ENCODE results near the gene MAD2L2.

The MAD2L2 gene

GRCh38 chr1:11682287-11682771, 1.4 kb upstream of the MAD2L2 start:
- no peak for FAIRE-seq

GRCh38 chr1:11680270-11681070, 478 bp downstream of the MAD2L2 start:
- no peak for FAIRE-seq

GRCh38 chr1:11678442-11678841, 2.5 kb downstream of the MAD2L2 start:
- FAIRE-seq, result no peak

GRCh38 chr1:11676386-11677103, 4.4 kb downstream of the MAD2L2 start:
- FAIRE-seq, result no peak

- no peak for FAIRE-seq
These were observed 5.6 kb downstream of the MAD2L2 start for GRCh38 chr1:11675325-11675724.

- no peak for FAIRE-seq
These were observed 6.5 kb downstream of the MAD2L2 start for GRCh38 chr1:11674488-11674887.

GRCh38 chr1:11673089-11673769, 7.7 kb downstream of the MAD2L2 start:
- FAIRE-seq, result no peak

GRCh38 chr1:11671544-11672286, 9.2 kb downstream of the MAD2L2 start:
- FAIRE-seq, result no peak

GRCh38 chr1:11671205-11671543, 9.8 kb downstream of the MAD2L2 start:
- FAIRE-seq, result no peak

- no peak for FAIRE-seq
These were observed 10.2 kb downstream of the MAD2L2 start for GRCh38 chr1:11670747-11671146.

GRCh38 chr1:11668516-11668915, 12.4 kb downstream of the MAD2L2 start:
- no peak for FAIRE-seq

- no peak for FAIRE-seq
These were observed 16.4 kb downstream of the MAD2L2 start for GRCh38 chr1:11664336-11665065.

GRCh38 chr1:11661103-11661502, 19.8 kb downstream of the MAD2L2 start:
- no peak for FAIRE-seq

GRCh38 chr1:11659748-11660147, 21.2 kb downstream of the MAD2L2 start:
- FAIRE-seq, result no peak

GRCh38 chr1:11658542-11658941, 22.4 kb downstream of the MAD2L2 start:
- no peak for FAIRE-seq

- FAIRE-seq, result no peak
These were observed 23.3 kb downstream of the MAD2L2 start for GRCh38 chr1:11657654-11658053.

GRCh38 chr1:11654939-11655808, 25.8 kb downstream of the MAD2L2 start:
- FAIRE-seq, result no peak

GRCh38 chr1:11654137-11654938, 26.6 kb downstream of the MAD2L2 start, which contains the start of the genes FBXO2 and FBXO44:
TSS of gene FBXO2 (minus strand) at chr1:11654429. CDS start at chr1:11654340, 89 bp downstream.
TSS of gene FBXO44 (plus strand) at chr1:11654877. CDS start at chr1:11655836, 959 bp downstream.
- no peak for FAIRE-seq

GRCh38 chr1:11653861-11654136, 27.1 kb downstream of the MAD2L2 start:
- no peak for FAIRE-seq

Measured in colon (tissue), 2 donors.